GM19328 (cell line): ENCODE data around the gene MAGI2.

Experiments used
- ATAC-seq: cut with Tn5 transposase; IDR thresholded peaks from one replicate; pipeline ENCODE4 v1.9.1; 2021; ENCODE audit warnings: mild to moderate bottlenecking, moderate library complexity; ENCODE audit not compliant: unreplicated experiment

The MAGI2 gene

DNA sequence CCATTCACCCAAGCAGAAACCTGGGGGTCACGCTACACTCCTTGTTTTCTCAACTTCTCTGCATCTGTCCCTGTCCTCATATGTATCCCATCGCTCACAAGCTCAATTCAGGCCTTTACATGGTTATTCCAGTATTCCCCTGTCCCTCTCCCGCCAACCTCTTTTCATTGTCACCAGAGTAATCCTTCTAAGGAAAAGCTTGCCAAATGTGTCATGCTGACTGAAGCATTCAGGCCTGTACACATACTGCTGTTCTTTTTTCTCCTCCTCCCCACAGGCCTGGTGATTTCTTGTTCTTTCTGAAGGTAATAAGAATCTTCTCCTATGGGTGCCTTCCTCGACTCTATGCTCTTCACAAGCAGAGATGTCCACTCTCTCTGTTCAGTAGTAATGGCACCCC lies 1372.7 kb downstream of the MAGI2 start:
- ATAC-seq: no peak

- ATAC-seq: no peak
These were observed 1373.2 kb downstream of the MAGI2 start for GRCh38 chr7:78080241-78080640.

DNA sequence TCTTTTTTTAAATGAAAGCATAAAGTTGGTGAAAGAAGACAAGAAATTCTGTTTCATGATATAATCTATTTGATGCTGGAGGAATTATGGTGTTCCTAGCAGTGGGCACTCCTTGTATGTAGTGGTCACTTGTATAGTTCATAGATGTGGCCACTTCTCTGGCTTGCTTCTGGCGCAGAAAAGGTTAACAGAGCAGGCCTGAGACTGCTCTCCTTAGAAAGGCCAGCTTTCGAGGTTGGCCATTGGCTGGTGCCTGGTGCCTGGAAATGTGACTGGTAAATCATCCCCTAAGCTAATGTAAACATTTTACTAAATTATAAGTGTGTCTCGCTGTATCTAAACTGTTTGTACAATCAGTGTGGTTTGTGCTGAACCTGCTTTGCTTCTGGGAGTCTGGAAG lies 1378.8 kb downstream of the MAGI2 start:
- ATAC-seq: no peak

DNA sequence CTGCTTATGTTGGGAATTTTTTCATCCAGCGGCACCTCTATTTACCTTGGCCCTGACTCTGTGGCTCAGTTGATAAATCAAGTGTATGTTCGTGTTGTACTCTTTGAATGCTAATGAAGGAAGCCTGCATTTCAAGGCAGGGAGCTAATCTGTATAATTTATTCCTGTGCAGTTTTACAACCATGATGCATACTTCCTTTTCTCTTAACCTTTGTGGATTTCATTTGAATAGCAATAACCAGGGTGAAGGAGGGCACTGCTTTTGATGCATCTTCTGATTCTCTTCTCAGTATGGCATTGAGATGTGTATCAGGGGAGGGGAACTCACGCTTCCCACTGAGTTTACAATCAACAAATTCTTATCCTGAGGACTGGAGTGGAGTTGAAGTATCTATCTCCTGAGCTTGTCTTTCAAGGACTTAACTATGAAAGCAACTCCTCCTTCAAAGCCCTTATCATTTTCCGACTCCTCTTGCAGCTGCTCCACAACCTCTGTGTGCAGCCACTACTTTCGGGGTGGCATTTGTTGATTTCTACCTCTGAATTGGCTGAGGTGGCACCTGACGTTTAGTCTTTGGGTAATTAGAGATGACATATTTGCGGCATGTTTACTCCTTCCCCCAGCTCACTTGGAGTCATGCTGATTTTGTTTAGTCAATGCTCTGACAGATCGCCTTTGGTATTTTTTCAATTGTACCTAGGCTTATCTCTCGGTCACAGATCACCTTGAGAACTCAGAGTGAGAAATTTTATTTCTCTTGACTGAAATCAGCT lies 1379.7 kb downstream of the MAGI2 start:
- ATAC-seq: no peak

DNA sequence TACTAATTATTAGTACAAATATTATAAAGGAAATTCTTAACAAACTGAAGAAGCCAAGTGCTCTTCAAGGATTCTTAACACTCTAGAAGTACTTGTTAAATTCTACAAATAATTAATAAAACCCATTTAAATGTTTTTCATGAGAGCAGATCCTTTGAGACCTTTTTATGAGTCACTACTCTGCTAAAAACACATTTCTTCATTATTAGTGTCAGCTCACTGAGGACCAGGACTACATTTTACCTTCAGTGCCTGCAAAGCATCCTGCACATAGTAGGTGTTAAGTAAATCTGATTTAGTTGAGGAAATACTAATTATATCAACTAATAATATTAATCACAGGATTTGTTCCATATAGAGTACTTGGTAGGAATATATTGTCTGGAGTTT lies 1381.3 kb downstream of the MAGI2 start:
- ATAC-seq: no peak

DNA sequence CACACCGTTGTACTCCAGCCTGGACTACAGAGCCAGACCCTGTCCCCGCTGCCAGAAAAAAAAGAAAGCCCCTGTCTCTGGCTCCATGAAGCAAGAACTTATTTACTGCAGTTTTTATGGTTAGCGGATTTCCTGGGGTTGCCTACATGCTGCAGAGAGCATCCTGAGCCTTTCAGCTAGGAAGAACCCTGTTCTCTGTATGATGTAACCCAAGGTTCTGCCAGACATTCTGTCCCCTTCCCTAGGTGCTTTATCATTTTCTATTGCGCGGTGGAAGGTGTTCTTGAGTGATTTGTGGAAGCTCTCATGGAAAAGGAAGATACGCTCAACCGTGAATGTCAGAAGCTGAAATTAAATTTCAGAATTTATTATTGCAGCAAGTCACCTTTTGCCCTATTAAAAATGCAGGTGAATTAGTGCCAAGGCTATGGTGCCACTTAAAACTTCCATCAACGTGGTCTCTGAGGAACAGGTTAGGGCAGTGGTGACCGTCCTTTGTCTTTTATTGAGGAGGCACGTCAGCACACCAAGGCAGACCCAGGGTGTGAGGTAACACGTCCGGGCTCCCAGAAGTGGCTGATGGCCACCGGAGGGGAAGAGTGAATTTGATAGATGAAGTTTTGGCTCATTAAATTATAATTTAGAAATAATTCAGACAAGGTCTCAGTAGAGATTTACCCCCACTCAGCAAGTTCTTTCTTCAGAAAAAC lies 1381.8 kb downstream of the MAGI2 start:
- no peak for ATAC-seq

GRCh38 chr7:78066599-78066998 lies 1386.9 kb downstream of the MAGI2 start:
- ATAC-seq: no peak

DNA sequence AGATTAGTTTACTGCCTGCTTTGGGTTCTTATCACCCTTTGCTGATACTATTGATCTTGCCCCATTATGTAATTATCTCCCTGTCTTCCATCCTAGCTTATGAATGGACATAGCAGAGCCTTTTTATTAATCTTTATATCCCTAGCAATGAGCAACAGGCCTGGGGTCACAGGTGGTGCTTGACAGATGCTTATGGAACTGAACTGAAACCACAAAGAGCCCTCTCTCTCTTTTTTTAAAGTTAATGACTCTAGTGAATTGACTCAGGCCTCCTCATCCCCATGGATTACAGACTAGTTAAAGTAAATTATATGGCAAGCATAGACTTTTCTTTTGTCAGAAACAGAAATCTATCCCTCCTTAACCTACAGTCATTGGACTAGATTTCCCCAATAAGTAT lies 1389.7 kb downstream of the MAGI2 start:
- ATAC-seq: no peak

- ATAC-seq: no peak
These were observed 1391.3 kb downstream of the MAGI2 start for GRCh38 chr7:78062214-78062613.

- ATAC-seq: no peak
These were observed 1395.9 kb downstream of the MAGI2 start for GRCh38 chr7:78057571-78057970.

GRCh38 chr7:78055599-78055998 lies 1397.9 kb downstream of the MAGI2 start:
- no peak for ATAC-seq

GRCh38 chr7:78055001-78055573 lies 1398.4 kb downstream of the MAGI2 start:
- no peak for ATAC-seq

- no peak for ATAC-seq
These were observed 1401.4 kb downstream of the MAGI2 start for GRCh38 chr7:78052112-78052511.

GRCh38 chr7:78047800-78048199 lies 1405.7 kb downstream of the MAGI2 start:
- no peak for ATAC-seq

DNA sequence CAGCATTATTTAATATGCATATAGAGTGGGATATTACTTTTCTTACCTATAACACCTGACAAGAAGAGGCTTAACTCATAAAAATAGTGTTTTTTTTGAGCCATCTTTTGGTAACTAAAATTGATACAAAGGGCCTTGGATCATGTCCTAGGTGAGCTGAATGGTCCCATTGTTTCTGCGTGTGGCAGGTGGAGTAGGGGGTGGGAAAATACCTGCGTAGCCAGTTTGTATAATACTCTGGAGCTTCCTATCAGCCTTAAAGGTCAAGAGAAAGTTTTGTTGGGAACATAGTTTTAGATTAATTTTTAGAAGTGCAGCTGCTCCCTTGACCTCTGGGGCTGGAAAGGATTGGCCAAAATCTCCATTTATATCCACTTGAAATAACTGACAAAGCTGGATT lies 1410.3 kb downstream of the MAGI2 start:
- ATAC-seq: no peak

- ATAC-seq: no peak
These were observed 1412.0 kb downstream of the MAGI2 start for GRCh38 chr7:78041423-78041822.

DNA sequence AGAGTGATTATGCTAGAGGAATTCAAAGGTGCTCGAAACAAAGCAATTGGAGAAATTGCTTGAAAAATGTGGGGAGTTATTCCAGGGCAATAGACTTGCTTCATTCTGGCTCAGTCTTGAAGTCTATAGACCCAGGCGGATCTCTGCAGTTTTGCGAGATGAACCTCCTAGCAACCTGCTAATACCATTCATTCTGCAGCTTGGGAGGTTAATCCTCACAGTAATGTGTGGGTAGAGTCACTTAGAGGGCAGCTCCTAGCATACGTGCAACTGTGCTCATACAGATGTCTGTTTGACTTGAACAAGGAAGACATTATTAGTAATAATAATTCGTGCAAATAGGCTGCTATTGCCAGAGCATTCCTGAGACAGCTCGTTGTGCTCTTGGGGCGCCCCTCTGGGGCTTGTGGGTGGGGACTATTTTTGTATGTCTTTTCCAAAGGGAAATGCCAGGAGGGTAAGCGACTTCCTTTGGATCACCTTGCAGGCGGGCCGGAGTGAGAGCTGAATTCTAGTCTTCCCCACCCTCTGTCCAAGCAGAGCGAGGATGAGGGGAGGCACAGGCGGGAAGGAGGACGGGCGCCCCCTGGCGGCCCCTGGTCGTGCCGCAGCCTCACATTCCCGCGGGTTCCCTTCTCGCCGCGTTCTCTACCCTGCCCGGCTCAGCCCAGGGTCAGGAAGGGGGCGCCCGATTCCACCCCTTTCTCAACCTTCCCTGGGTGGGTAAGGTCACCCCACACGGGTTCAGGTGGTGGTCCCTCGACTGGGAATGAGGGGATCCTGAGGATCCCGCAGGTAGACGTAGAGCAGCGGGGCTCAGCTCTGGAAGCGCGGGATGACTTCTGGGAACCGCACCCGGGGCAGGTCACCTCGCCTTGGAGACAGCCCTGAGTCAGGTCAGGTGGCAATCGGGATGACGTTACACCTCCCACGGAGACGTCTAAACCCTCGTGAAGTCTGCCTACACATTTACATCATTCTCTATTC lies 1413.4 kb downstream of the MAGI2 start:
- ATAC-seq: peak; percentile 86

DNA sequence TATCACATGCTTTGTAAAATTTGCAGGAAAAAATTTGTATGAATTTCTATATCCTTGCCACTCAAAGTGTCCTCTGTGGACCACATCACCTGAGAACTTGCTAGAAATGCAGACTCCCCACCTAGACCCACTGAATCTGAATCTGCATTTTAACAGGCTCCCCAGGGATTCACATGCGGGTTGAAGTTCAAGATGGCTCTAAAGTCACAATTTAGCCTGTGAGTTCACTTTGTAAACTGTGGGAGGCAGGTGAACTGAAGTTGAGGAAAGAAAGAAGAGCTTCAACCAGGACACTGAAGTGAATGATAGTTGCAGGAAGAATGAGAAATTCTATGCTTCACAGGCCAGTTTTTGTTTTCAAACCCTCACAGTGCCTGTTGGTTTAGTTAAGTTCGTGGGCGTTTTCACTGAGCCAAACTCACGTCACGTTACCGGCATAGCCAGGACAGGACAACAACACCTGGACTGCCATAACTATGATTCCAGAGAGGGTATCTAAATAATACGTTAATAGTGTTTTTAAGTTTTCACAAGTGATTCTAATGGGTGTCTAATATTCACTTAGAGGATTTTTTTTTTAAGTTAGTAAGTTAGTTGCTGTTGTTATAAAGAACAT lies 1414.9 kb downstream of the MAGI2 start:
- ATAC-seq: no peak

DNA sequence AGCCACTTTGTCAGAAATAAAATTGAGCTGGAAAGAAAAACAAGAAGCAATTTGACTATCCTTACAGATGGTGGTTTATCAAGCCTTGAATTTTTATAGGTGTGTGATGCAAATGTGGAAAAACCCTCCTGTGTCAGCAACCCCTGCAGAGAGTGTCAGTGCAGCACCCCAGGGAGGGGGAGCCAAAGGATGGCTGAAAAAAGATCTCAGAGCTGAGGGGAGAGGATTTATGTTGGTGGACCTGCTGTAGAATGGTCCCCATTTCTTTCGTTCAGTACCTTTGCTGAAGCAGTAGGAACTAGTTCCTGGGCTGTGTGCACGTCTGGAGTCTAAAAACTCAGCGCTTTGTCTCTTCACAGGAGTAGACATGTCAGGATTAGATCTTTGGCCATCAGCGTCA lies 1415.9 kb downstream of the MAGI2 start:
- ATAC-seq: no peak

DNA sequence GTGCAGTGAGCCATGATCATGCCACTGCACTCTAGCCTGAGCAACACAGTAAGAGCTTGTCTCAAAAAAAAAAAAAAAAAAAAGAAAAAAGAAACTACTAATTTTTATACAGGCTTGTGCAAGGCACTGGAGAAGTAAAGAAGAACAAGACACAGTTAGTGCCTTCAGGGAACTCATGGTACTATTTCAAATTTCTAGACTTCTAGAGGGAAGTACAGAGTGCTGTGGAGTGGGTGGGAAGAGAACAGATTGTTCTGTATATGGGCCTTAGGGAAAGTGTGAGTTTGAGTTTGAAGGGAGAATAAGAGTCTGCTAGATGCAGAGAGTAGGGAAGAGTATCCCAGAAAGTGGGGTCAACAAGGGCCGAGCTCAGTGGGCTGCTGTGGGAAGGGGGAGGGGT lies 1420.1 kb downstream of the MAGI2 start:
- ATAC-seq: no peak

DNA sequence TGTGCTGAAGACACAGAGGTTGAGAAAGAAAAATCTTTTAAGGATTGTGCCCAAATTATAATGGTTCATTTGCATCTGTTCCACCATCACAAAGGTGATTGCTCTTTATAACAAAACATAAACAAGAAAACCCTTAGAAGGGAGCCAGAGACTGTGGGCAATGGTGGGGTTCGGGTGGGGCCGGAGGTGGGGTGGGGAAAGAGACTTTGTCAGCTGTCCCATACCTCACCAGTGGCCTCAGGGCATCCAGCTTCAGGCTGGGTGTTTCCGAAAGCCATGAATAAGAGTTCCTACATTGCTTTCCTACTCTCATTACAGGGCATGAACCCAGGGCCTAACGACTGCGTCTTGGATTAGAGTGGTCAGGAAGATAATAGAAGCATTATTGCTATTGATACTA lies 1427.0 kb downstream of the MAGI2 start:
- no peak for ATAC-seq
